HUDEP-2 (cell line): Measurements from ENCODE around the gene LRRC4B.
"Not testable (repeated sequence)": the region's sequence is repeated elsewhere in the genome, so short reads cannot be mapped to it uniquely, and the experiment has no call there.

ENCODE experiments used
- DNase-seq, 76 experiments: peaks; one replicate each; lab custom pipeline; 2025; ENCODE audit not compliant: unreplicated experiment in 76 of 76; lab: John Stamatoyannopoulos, UW

Gene LRRC4B

GRCh38 chr19:50576769-50577168 is 8.5 kb upstream of the LRRC4B start:
- DNase-seq = not testable (repeated sequence)

- DNase-seq = no peak
Measured at GRCh38 chr19:50573741-50574461, 5.7 kb upstream of the LRRC4B start.

- no peak for DNase-seq
Measured at GRCh38 chr19:50570997-50571396, 2.8 kb upstream of the LRRC4B start.

GRCh38 chr19:50569938-50570540 is 1.8 kb upstream of the LRRC4B start:
- DNase-seq = no peak

- no peak for DNase-seq
Measured at GRCh38 chr19:50568728-50569698, 778 bp upstream of the LRRC4B start.

GRCh38 chr19:50567052-50567841 is 988 bp downstream of the LRRC4B start:
- DNase-seq = no peak

GRCh38 chr19:50565984-50566903 is 2.0 kb downstream of the LRRC4B start:
- DNase-seq = no peak

- no peak for DNase-seq
Measured at GRCh38 chr19:50564229-50565105, 3.8 kb downstream of the LRRC4B start.

GRCh38 chr19:50563597-50563996 is 4.6 kb downstream of the LRRC4B start:
- no peak for DNase-seq

GRCh38 chr19:50562996-50563395 is 5.2 kb downstream of the LRRC4B start:
- DNase-seq = no peak

- no peak for DNase-seq
Measured at GRCh38 chr19:50562329-50562728, 5.9 kb downstream of the LRRC4B start.

- no peak for DNase-seq
Measured at GRCh38 chr19:50559636-50560035, 8.6 kb downstream of the LRRC4B start.

GRCh38 chr19:50558449-50558848 is 9.8 kb downstream of the LRRC4B start:
- DNase-seq = no peak

GRCh38 chr19:50558039-50558438 is 10.2 kb downstream of the LRRC4B start:
- DNase-seq = no peak

GRCh38 chr19:50557009-50557613 is 11.1 kb downstream of the LRRC4B start:
- DNase-seq = no peak

- DNase-seq = peak in 68 of 76 experiments; percentile 9 to 83 (median 61)
Measured at GRCh38 chr19:50556282-50557008, 11.8 kb downstream of the LRRC4B start.

GRCh38 chr19:50555450-50556281 is 12.6 kb downstream of the LRRC4B start:
- no peak for DNase-seq
